H1 (cell line): ENCODE results near the gene MAPRE2. TPM values are rescaled to one million over a fixed set of nuclear protein-coding genes. Genes with fewer than 3 reads are reported as not detected.

Experiments used
- POLR2AphosphoS5 ChIP-seq: IDR thresholded peaks from 2 replicates; pipeline ENCODE4 v1.6.1; 2011; ENCODE audit warnings: low read depth, low read length
- SP2 ChIP-seq: IDR thresholded peaks from 2 replicates; pipeline ENCODE4 v1.6.1; 2012; ENCODE audit warnings: mild to moderate bottlenecking, low read length, inconsistent platforms
- SRF ChIP-seq: IDR thresholded peaks from 2 replicates; pipeline ENCODE4 v1.6.1; 2011; ENCODE audit warnings: mild to moderate bottlenecking, low read depth, low read length, moderate library complexity
- ZNF274 ChIP-seq: IDR thresholded peaks from 2 replicates; pipeline ENCODE4 v1.7.0; 2012; ENCODE audit warnings: low read length, borderline replicate concordance; ENCODE audit errors: extremely low read depth
- polyA plus RNA-seq, 7 experiments: library from polyadenylated mRNA; depleted of rRNA in 3 of 7; stranded (reverse) in 5 of 7; unstranded in 2 of 7; fragments of >200 nt in 5 of 7; fragments of 200-250 nt in 2 of 7; gene quantifications; 1 replicate in 5 of 7; 2 replicates in 1 of 7; 4 replicates in 1 of 7; pipeline versions ENCODE4 v1.2.1 to v1.2.3, GENCODE V29; 2011 to 2013; ENCODE audit warnings: missing spikeins in 2 of 7, mixed read lengths in 2 of 7
- total RNA-seq: library from RNA; stranded (reverse); fragmentation: NEBNext Ultra II Directional; extraction: Animal tissue kit (Norgen Biotek cat#: 25700); gene quantifications from 2 replicates; pipeline ENCODE4 v1.2.1, GENCODE V29; 2021

Gene MAPRE2
- total and polyA plus RNA-seq, 2 of the 8 experiments (the other 6 are each of a cell fraction or from before 2014, with no cell fraction given) = 32.6 to 33.1 TPM

DNA sequence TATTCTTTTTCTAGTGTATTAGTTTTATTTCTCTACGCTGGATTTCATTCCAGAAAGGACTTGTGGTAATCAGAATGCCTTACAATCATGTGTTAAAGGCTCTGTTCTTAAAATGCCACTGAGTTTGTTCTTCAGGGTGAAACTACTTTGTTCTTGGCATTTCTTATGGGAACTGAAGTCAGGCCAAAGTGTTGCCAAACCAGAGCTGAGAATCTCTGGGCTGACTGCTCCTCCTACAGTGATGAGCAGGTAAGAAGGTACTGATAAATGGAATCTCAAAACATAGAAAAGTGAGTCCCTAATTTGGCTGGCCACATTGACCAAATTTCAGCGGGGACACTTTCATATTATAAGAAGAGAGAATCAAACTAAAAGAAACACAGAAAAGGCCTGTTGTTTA is 144.6 kb downstream of the MAPRE2 start (continued):
- TF ChIP-seq ZNF274 = no peak
- no peak for TF ChIP-seq SP2
- TF ChIP-seq POLR2AphosphoS5 = no peak
- TF ChIP-seq SRF = no peak
